GM10266 (cell line): ENCODE measurements around the gene FOXP1.

Experiments used
- DNase-seq: peaks from one replicate; pipeline ENCODE4 v3.0.0; 2012; ENCODE audit errors: extremely low spot score
- TF ChIP-seq, protein P1 (sequence below): IDR thresholded peaks from 2 replicates; pipeline ENCODE4 v1.5.1; 2012; ENCODE audit warnings: mild to moderate bottlenecking, low read depth; ENCODE audit not compliant: control insufficient read depth, insufficient read depth; ENCODE audit errors: missing control alignments

FOXP1 gene

DNA sequence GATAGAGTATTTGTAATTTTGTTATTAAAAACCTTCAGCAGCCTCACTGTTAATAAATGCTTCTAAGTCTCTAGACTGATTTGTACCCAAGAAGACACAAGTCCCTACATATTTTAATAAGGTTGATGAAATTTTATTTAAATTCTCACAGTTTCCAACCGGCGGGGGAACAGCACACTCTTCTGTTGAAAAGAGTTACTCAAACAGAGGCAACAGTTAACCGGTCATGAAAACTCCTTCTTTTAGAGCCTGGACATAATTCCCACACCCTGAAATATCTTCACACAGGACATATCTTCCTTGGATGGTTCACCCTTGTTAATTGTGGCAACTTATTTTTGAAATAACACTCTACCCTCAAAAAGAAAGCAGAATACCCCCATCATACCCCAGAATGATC lies 278.8 kb downstream of the FOXP1 start:
- DNase-seq = no peak
- TF ChIP-seq, protein P1, sequence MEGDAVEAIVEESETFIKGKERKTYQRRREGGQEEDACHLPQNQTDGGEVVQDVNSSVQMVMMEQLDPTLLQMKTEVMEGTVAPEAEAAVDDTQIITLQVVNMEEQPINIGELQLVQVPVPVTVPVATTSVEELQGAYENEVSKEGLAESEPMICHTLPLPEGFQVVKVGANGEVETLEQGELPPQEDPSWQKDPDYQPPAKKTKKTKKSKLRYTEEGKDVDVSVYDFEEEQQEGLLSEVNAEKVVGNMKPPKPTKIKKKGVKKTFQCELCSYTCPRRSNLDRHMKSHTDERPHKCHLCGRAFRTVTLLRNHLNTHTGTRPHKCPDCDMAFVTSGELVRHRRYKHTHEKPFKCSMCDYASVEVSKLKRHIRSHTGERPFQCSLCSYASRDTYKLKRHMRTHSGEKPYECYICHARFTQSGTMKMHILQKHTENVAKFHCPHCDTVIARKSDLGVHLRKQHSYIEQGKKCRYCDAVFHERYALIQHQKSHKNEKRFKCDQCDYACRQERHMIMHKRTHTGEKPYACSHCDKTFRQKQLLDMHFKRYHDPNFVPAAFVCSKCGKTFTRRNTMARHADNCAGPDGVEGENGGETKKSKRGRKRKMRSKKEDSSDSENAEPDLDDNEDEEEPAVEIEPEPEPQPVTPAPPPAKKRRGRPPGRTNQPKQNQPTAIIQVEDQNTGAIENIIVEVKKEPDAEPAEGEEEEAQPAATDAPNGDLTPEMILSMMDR = no peak

DNA sequence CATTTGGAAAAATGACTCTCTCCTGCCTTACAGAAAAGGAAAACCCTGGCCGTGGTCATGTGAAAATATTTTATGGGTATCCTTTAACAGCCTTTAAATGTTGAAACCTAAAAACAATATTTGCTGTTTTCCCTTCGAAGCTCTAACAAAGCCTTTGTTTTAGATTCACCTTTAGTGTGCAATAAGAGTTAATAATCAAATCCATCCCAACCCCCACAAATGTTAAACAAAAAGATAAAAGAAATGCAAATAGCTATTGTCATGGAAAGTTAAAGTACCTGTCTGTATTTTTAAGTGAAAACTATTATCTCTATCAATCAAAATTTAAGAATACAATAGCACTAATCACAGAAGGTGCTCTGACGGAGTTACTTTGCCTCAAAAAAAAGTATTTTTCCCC lies 279.3 kb downstream of the FOXP1 start:
- DNase-seq = no peak
- TF ChIP-seq, protein P1 = no peak

DNA sequence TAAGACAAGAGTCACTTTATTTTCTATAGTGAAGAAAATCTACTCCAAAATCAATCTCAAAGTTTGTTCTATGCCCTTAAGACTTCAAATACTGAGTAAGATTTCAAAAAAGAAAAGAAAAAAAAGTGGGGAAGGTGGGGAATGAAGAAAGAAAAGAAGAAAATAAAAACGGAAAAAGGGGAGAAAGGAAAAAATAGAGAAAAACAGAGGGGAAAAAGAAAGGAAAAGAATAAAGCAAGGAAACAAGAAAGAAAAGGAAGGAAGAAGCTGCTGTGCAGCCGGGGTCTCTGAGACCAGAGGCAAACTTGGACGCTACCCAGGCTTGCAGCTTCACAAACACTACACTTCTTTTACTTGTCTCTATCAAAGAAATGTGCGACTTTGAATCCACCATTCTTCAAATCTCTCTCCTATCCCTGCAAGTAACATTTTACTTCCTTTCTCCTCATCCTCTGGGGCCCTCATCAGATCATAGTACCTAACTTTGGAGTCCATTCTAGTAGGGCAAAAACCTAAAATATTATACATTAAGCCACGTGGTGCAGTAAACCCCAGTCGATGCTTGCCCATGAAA lies 279.8 kb downstream of the FOXP1 start:
- DNase-seq = no peak
- TF ChIP-seq, protein P1 = no peak

DNA sequence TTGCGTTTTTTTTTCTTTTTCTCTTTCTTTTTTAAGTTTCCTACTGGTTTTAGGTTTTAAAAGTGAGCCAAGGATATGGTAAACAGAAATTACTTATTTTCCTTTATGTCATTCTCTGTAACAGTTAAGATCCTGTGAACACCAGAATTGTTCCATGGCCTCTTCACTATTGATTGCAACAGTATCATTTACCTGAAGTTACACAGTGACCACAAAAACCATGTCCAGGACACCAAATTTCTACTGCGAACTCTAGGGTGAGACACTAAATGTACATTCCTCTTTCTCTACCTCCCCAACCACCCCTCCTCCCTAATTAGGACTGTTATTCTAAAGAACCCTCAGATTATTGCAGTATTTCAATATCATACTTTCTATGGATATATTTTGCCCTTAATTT lies 280.9 kb downstream of the FOXP1 start:
- no peak for DNase-seq
- TF ChIP-seq, protein P1 = no peak

DNA sequence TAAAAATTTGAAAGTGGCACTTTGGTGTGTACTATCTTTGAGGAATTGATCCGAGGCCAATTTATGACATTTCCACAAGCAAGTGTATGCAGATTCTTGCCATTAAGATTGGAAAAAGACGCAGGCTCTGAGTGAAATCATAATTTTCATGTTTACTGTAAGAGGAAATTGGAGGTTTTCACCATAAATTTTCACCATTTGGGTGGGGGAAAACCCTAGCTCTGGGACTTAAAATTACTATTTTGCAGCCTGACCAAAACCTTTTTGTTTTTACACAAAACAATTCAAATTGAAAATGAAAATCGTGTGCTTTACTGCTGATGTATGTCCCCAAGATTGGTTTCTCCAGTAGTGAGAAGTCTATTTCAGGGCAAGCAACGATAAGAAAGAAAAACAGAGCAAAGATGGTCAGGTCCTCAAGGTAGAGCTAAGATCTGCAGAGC lies 282.6 kb downstream of the FOXP1 start:
- DNase-seq = no peak
- TF ChIP-seq, protein P1 = no peak

DNA sequence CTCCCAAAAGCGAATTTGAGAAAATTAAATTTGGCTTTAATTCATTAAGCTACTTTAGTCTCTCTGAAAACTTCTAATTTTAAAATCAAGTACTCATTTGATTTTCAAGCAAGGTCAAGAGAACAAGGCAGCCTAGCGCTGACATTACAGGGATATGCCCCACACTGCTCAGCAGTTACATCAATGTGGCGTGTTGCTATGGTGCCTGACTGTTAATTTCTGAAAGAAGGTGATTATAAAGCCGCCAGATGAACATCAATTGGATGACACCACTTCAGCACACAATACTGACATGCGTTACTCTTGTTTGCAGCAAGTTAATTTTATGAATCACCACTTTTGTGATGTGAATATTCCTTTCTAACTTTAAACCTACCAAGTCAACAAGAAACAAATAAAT lies 284.4 kb downstream of the FOXP1 start:
- DNase-seq = no peak
- TF ChIP-seq, protein P1 = no peak

DNA sequence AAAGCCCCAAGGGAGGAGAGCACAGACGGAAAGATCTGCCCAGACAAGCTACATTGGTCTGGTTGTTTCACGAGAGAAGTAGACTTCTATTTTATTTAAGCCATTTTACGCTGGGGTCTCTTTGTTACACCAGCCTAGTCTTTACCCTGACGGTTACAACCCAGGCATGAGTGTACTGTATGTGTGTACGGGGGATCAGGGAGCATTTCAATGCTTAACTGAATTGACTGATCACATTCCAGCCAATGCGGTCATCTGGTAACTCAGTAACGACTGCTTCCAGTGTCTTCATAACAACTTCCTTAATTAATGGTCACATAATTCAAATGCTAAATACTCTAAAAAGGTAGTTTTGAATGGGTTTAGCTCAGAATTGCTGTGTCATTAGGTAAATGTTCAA lies 288.6 kb downstream of the FOXP1 start:
- no peak for DNase-seq
- TF ChIP-seq, protein P1 = no peak
